H1 (cell line): ENCODE measurements around the gene COL5A1. TPM values are rescaled to one million over a fixed set of nuclear protein-coding genes. Genes with fewer than 3 reads are reported as not detected.

Experiments used
- FOSL1 ChIP-seq: IDR thresholded peaks from 2 replicates; pipeline ENCODE4 v1.6.1; 2011; ENCODE audit warnings: mild to moderate bottlenecking, low read depth, low read length, moderate library complexity; ENCODE audit not compliant: insufficient read depth
- GTF2F1 ChIP-seq: IDR thresholded peaks from 2 replicates; pipeline ENCODE4 v1.6.1; 2012; ENCODE audit warnings: low read depth, low read length, improper control_type of control experiment, borderline replicate concordance
- HDAC2 ChIP-seq, 2 experiments: fragments of 300-600 bp in 1 of 2; sonication (generic) in 1 of 2; IDR thresholded peaks; 2 replicates each; pipeline ENCODE4 v1.6.1; 2011 to 2012; ENCODE audit warnings: low read depth in 2 of 2, low read length in 2 of 2, mild to moderate bottlenecking in 2 of 2, moderate library complexity in 2 of 2, borderline replicate concordance in 1 of 2, inconsistent platforms in 1 of 2
- KDM4A ChIP-seq: IDR thresholded peaks from one replicate; pipeline ENCODE4 v1.7.1; 2012; ENCODE audit warnings: low read depth, mild to moderate bottlenecking, moderate library complexity, low read length, inconsistent platforms; ENCODE audit not compliant: severe bottlenecking
- NANOG ChIP-seq: IDR thresholded peaks from 2 replicates; pipeline ENCODE4 v1.6.1; 2011; ENCODE audit warnings: low read length, low read depth, mild to moderate bottlenecking, inconsistent platforms; ENCODE audit not compliant: insufficient read depth, poor library complexity, severe bottlenecking
- POLR2AphosphoS5 ChIP-seq: IDR thresholded peaks from 2 replicates; pipeline ENCODE4 v1.6.1; 2011; ENCODE audit warnings: low read depth, low read length
- polyA plus RNA-seq, 7 experiments: library from polyadenylated mRNA; depleted of rRNA in 3 of 7; stranded (reverse) in 5 of 7; unstranded in 2 of 7; fragments of >200 nt in 5 of 7; fragments of 200-250 nt in 2 of 7; gene quantifications; 1 replicate in 5 of 7; 2 replicates in 1 of 7; 4 replicates in 1 of 7; pipeline versions ENCODE4 v1.2.1 to v1.2.3, GENCODE V29; 2011 to 2013; ENCODE audit warnings: missing spikeins in 2 of 7, mixed read lengths in 2 of 7
- total RNA-seq: library from RNA; stranded (reverse); fragmentation: NEBNext Ultra II Directional; extraction: Animal tissue kit (Norgen Biotek cat#: 25700); gene quantifications from 2 replicates; pipeline ENCODE4 v1.2.1, GENCODE V29; 2021

COL5A1 gene
- total and polyA plus RNA-seq, 2 of the 8 experiments (the other 6 are each of a cell fraction or from before 2014, with no cell fraction given), result 3.8 to 12.0 TPM

GRCh38 chr9:134744385-134745295 lies 103.0 kb downstream of the COL5A1 start (continued):
- TF ChIP-seq NANOG (no peak), HDAC2 (IDR thresholded peaks at IDR 0.05; ENCODE audit: borderline replicate concordance in 1 of 2, low read depth in 2 of 2, low read length in 2 of 2) (no peak), KDM4A (no peak), POLR2AphosphoS5 (no peak), FOSL1 (no peak), GTF2F1 (no peak)
- TF ChIP-seq, all 59 proteins: peak for 0
